K562 (cell line): Measurements from ENCODE around the gene ZMYND19.

Source experiments
- CEBPB ChIP-seq: fragments of 450-650 bp; IDR thresholded peaks from 2 replicates; pipeline ENCODE4 v1.6.1; 2016; ENCODE audit warnings: missing genetic modification characterization, missing compliant biosample characterization
- CHD1 ChIP-seq: fragments of 200-600 bp; sonication (generic); IDR thresholded peaks from one replicate; pipeline ENCODE4 v1.6.1; 2012; ENCODE audit warnings: mild to moderate bottlenecking, moderate library complexity, low read length, inconsistent platforms
- CREBBP ChIP-seq: IDR thresholded peaks from one replicate; pipeline ENCODE4 v1.6.1; 2012; ENCODE audit warnings: low read depth, mild to moderate bottlenecking, control low read depth, inconsistent platforms, low read length
- EP300 ChIP-seq: IDR thresholded peaks from 2 replicates; pipeline ENCODE4 v1.6.1; 2012; ENCODE audit warnings: low read length, improper control_type of control experiment
- HDAC6 ChIP-seq: IDR thresholded peaks from 2 replicates; pipeline ENCODE4 v1.6.1; 2012; ENCODE audit warnings: low read depth, mild to moderate bottlenecking, control low read depth, inconsistent platforms, low read length, moderate library complexity
- HNRNPLL ChIP-seq: fragments of 200-400 bp; formaldehyde crosslinking; IDR thresholded peaks from 2 replicates; pipeline ENCODE4 v1.6.1; 2017; ENCODE audit warnings: low read length, low read depth, mild to moderate bottlenecking; ENCODE audit not compliant: poor library complexity, severe bottlenecking
- POLR2AphosphoS5 ChIP-seq: IDR thresholded peaks from 2 replicates; pipeline ENCODE4 v1.6.1; 2011; ENCODE audit warnings: mild to moderate bottlenecking, low read depth, low read length, moderate library complexity; ENCODE audit not compliant: control insufficient read depth, insufficient read depth
- RB1 ChIP-seq: fragments of 450-650 bp; IDR thresholded peaks from 2 replicates; pipeline ENCODE4 v1.6.1; 2017; ENCODE audit warnings: low read depth, mild to moderate bottlenecking
- TEAD4 ChIP-seq, 2 experiments: sonication (generic) in 1 of 2; formaldehyde crosslinking in 1 of 2; IDR thresholded peaks; 2 replicates each; pipeline versions ENCODE4 v1.6.1 to v1.8.0; 2012 to 2022; ENCODE audit warnings: borderline replicate concordance in 1 of 2, inconsistent platforms in 1 of 2, low read length in 1 of 2, mild to moderate bottlenecking in 1 of 2, missing genetic modification reagents in 1 of 2
- TFAM ChIP-seq: fragments of 250-450 bp; sonication (Bioruptor Pico); conservative IDR thresholded peaks from 2 replicates; pipeline ENCODE4 v1.5.0; 2021; ENCODE audit warnings: mild to moderate bottlenecking, moderate library complexity
- ZFX ChIP-seq: sonication (generic); formaldehyde crosslinking; IDR thresholded peaks from 2 replicates; pipeline ENCODE4 v1.8.0; 2022; ENCODE audit warnings: mild to moderate bottlenecking, missing genetic modification reagents, moderate library complexity
- TF ChIP-seq, protein P1 (sequence below): conservative IDR thresholded peaks from 2 replicates; pipeline ENCODE4 v1.6.1; 2011; ENCODE audit warnings: low read depth, mild to moderate bottlenecking, low read length; ENCODE audit not compliant: control insufficient read depth
- TF ChIP-seq, protein P2 (sequence below), 2 experiments: IDR thresholded peaks; 2 replicates each; pipeline ENCODE4 v1.6.1; 2011; ENCODE audit warnings: borderline replicate concordance in 1 of 2, control low read depth in 1 of 2, low read depth in 1 of 2, low read length in 1 of 2, mild to moderate bottlenecking in 1 of 2, mixed read lengths in 1 of 2, moderate library complexity in 1 of 2; ENCODE audit not compliant: insufficient read depth in 1 of 2, insufficient read length in 1 of 2, poor library complexity in 1 of 2, severe bottlenecking in 1 of 2; ENCODE audit errors: extremely low read depth in 1 of 2

DNA sequence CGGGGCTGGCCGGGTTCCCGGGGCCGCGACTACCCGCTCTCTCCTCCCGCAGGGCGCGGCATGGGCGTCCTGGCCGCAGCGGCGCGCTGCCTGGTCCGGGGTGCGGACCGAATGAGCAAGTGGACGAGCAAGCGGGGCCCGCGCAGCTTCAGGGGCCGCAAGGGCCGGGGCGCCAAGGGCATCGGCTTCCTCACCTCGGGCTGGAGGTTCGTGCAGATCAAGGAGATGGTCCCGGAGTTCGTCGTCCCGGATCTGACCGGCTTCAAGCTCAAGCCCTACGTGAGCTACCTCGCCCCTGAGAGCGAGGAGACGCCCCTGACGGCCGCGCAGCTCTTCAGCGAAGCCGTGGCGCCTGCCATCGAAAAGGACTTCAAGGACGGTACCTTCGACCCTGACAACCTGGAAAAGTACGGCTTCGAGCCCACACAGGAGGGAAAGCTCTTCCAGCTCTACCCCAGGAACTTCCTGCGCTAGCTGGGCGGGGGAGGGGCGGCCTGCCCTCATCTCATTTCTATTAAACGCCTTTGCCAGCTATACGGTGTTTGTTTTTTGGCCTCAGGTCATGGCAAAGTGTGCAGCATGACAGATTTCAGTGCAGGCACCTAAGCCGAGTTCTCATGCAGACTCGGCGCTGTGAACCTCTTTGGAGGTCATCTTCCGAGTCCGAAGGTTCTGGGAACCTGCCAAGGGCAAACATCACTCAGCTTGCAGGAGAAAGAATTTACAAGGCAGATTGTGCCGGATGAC, 38.1 kb downstream of the ZMYND19 start:
- TF ChIP-seq, protein P1, sequence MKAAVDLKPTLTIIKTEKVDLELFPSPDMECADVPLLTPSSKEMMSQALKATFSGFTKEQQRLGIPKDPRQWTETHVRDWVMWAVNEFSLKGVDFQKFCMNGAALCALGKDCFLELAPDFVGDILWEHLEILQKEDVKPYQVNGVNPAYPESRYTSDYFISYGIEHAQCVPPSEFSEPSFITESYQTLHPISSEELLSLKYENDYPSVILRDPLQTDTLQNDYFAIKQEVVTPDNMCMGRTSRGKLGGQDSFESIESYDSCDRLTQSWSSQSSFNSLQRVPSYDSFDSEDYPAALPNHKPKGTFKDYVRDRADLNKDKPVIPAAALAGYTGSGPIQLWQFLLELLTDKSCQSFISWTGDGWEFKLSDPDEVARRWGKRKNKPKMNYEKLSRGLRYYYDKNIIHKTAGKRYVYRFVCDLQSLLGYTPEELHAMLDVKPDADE = 0 out of 2 replicates have a peak, but pooled peaks have one; percentile 48
- TF ChIP-seq, protein P2, sequence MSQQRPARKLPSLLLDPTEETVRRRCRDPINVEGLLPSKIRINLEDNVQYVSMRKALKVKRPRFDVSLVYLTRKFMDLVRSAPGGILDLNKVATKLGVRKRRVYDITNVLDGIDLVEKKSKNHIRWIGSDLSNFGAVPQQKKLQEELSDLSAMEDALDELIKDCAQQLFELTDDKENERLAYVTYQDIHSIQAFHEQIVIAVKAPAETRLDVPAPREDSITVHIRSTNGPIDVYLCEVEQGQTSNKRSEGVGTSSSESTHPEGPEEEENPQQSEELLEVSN (IDR thresholded peaks at IDR 0.05; ENCODE audit: borderline replicate concordance in 1 of 2, extremely low read depth in 1 of 2, insufficient read depth in 1 of 2, insufficient read length in 1 of 2, low read depth in 1 of 2, low read length in 1 of 2, poor library complexity in 1 of 2, severe bottlenecking in 1 of 2) = peak in 1 of 2 experiments; percentile 1
- TF ChIP-seq CHD1 (no peak), ZFX (CRISPR knock-in tag) (no peak), HDAC6 (no peak), CREBBP (no peak), EP300 (no peak), TFAM (no peak), TEAD4 (IDR thresholded peaks at IDR 0.05; ENCODE audit: low read length) (no peak), TEAD4 (CRISPR knock-in tag; IDR thresholded peaks at IDR 0.05; ENCODE audit: borderline replicate concordance) (no peak), RB1 (no peak), POLR2AphosphoS5 (no peak), HNRNPLL (no peak), CEBPB (tag) (no peak)
